HepG2 (cell line): Measurements from ENCODE around the gene RAB15. TPM values are rescaled to one million over a fixed set of nuclear protein-coding genes. Genes with fewer than 3 reads are reported as not detected.

ENCODE experiments used
- ATAC-seq: fragments of 200-7000 bp; cut with Tn5 transposase; 3 replicates; pipeline ENCODE4 v1.9.1; 2020; ENCODE audit warnings: mild to moderate bottlenecking, moderate library complexity
- BruUV-seq: library from RNA; stranded (reverse); fragments of 400-500 nt; replicated peaks from 2 replicates; lab custom pipeline; 2021; lab: Mats Ljungman, UMichigan
- CTCF ChIA-PET: fragments of 300-600 bp; formaldehyde crosslinking; extraction: SDS; loops from one replicate; lab custom pipeline; 2021; ENCODE audit warnings: low total read pairs, inconsistent platforms, low intra/inter-chr PET ratio; lab: Yijun Ruan, JAX
- POLR2A ChIA-PET: fragments of 350-600 bp; sonication (Branson Sonifier 250); formaldehyde crosslinking; loops from one replicate; lab custom pipeline; 2020; ENCODE audit warnings: antibody characterized with exemption, inconsistent platforms; lab: Yijun Ruan, JAX
- DNase-seq: peaks from one replicate; pipeline ENCODE4 v3.0.0-alpha.2; 2015; ENCODE audit warnings: low spot score
- FAIRE-seq: peaks from 3 replicates; lab custom pipeline; 2011; peaks lifted over from hg19 to GRCh38; lab: Jason Lieb, UNC
- H2AFZ ChIP-seq: one replicate; pipeline ENCODE4 v1.6.1; 2011; ENCODE audit warnings: low read length, inconsistent platforms
- H3K27ac ChIP-seq: fragments of 300-600 bp; 3 replicates; pipeline ENCODE4 v1.8.0; 2011; ENCODE audit warnings: mixed run types, mild to moderate bottlenecking, mixed read lengths, low read length, inconsistent platforms; ENCODE audit not compliant: insufficient read depth; ENCODE audit errors: extremely low read length
- H3K27me3 ChIP-seq, 2 experiments: fragments of 200-600 bp in 1 of 2; 2 replicates in 1 of 2; 3 replicates in 1 of 2; pipeline versions ENCODE4 v1.6.0 to v1.8.0; 2011; ENCODE audit warnings: low read length in 2 of 2, mild to moderate bottlenecking in 2 of 2, moderate library complexity in 2 of 2, inconsistent platforms in 1 of 2; ENCODE audit not compliant: insufficient read depth in 2 of 2, control insufficient read depth in 1 of 2
- H3K36me3 ChIP-seq, 2 experiments: fragments of 200-600 bp in 1 of 2; replicated peaks in 1 of 2; 2 replicates in 1 of 2; 3 replicates in 1 of 2; pipeline versions ENCODE4 v1.5.1 to v1.8.0; 2011; ENCODE audit warnings: low read length in 2 of 2, inconsistent platforms in 1 of 2; ENCODE audit not compliant: insufficient read depth in 2 of 2, control insufficient read depth in 1 of 2
- H3K4me1 ChIP-seq: 2 replicates; pipeline ENCODE4 v1.5.1; 2012; ENCODE audit warnings: low read length, inconsistent platforms; ENCODE audit not compliant: insufficient read depth
- H3K4me2 ChIP-seq: 2 replicates; pipeline ENCODE4 v1.6.0; 2011; ENCODE audit warnings: low read depth, low read length, inconsistent platforms
- H3K4me3 ChIP-seq, 3 experiments: fragments of 200-600 bp in 1 of 3; sonication (generic), shearing (Covaris generic) in 1 of 3; replicated peaks in 1 of 3; 2 replicates each; pipeline ENCODE4 v1.5.1; 2011 to 2016; ENCODE audit warnings: low read length in 3 of 3, inconsistent platforms in 2 of 3, low read depth in 2 of 3, mild to moderate bottlenecking in 2 of 3, control low read depth in 1 of 3, mixed read lengths in 1 of 3; ENCODE audit not compliant: insufficient read depth in 1 of 3
- H3K79me2 ChIP-seq: one replicate; pipeline ENCODE4 v1.6.1; 2011; ENCODE audit warnings: low read length, inconsistent platforms; ENCODE audit not compliant: insufficient read depth
- H3K9ac ChIP-seq: 2 replicates; pipeline ENCODE4 v1.6.0; 2011; ENCODE audit warnings: mild to moderate bottlenecking, low read depth, low read length, inconsistent platforms; ENCODE audit not compliant: insufficient read depth
- H3K9me3 ChIP-seq: 2 replicates; pipeline ENCODE4 v1.5.1; 2012; ENCODE audit warnings: mild to moderate bottlenecking, low read length
- H4K20me1 ChIP-seq: 2 replicates; pipeline ENCODE4 v1.6.0; 2011; ENCODE audit warnings: inconsistent platforms, mild to moderate bottlenecking, low read length, moderate library complexity; ENCODE audit not compliant: insufficient read depth
- CREB1 ChIP-seq, 2 experiments: fragments of 450-650 bp in 1 of 2; IDR thresholded peaks; 2 replicates each; pipeline ENCODE4 v1.6.1; 2016 to 2017; ENCODE audit warnings: control low read depth in 1 of 2, mild to moderate bottlenecking in 1 of 2, missing compliant biosample characterization in 1 of 2, missing genetic modification characterization in 1 of 2
- FOXP4 ChIP-seq: sonication (generic); formaldehyde crosslinking; IDR thresholded peaks from 2 replicates; pipeline ENCODE4 v1.4.0; 2020; ENCODE audit warnings: missing genetic modification reagents
- GPBP1L1 ChIP-seq: sonication (generic); formaldehyde crosslinking; IDR thresholded peaks from 2 replicates; pipeline ENCODE4 v1.5.0; 2020; ENCODE audit warnings: mild to moderate bottlenecking, missing genetic modification reagents
- HOXA3 ChIP-seq: sonication (generic); formaldehyde crosslinking; IDR thresholded peaks from 2 replicates; pipeline ENCODE4 v1.5.0; 2020; ENCODE audit warnings: missing genetic modification reagents
- MED1 ChIP-seq: sonication (generic); formaldehyde crosslinking; IDR thresholded peaks from 2 replicates; pipeline ENCODE4 v1.4.0; 2020; ENCODE audit warnings: missing genetic modification reagents
- NR2C2 ChIP-seq: sonication (generic); formaldehyde crosslinking; IDR thresholded peaks from 2 replicates; pipeline ENCODE4 v1.4.0; 2020; ENCODE audit warnings: missing genetic modification reagents, mild to moderate bottlenecking, moderate library complexity, borderline replicate concordance
- NR2F1 ChIP-seq, 2 experiments: fragments of 450-650 bp in 1 of 2; formaldehyde crosslinking in 1 of 2; IDR thresholded peaks; 2 replicates each; pipeline versions ENCODE4 v1.5.0 to v1.6.1; 2016 to 2020; ENCODE audit warnings: mild to moderate bottlenecking in 1 of 2, missing compliant biosample characterization in 1 of 2, missing genetic modification reagents in 1 of 2, moderate library complexity in 1 of 2
- PCBP2 ChIP-seq: fragments of 200-400 bp; formaldehyde crosslinking; optimal IDR thresholded peaks from 2 replicates; pipeline ENCODE3; 2018; ENCODE audit warnings: low read length, low read depth; ENCODE audit not compliant: poor library complexity, severe bottlenecking
- PHF20 ChIP-seq: sonication (generic); formaldehyde crosslinking; IDR thresholded peaks from 2 replicates; pipeline ENCODE4 v1.5.0; 2020; ENCODE audit warnings: mild to moderate bottlenecking, missing genetic modification reagents
- RARA ChIP-seq: IDR thresholded peaks from 2 replicates; pipeline ENCODE4 v1.6.1; 2016; ENCODE audit warnings: missing genetic modification reagents, missing compliant biosample characterization
- RARG ChIP-seq: sonication (generic); formaldehyde crosslinking; IDR thresholded peaks from 2 replicates; pipeline ENCODE4 v1.4.0; 2020; ENCODE audit warnings: low read depth, mild to moderate bottlenecking, missing genetic modification reagents
- RBM22 ChIP-seq: fragments of 200-400 bp; formaldehyde crosslinking; optimal IDR thresholded peaks from 2 replicates; pipeline ENCODE3; 2017; ENCODE audit warnings: mild to moderate bottlenecking, low read length, moderate library complexity
- UBTF ChIP-seq: sonication (generic); formaldehyde crosslinking; IDR thresholded peaks from 2 replicates; pipeline ENCODE4 v1.4.0; 2020; ENCODE audit warnings: mild to moderate bottlenecking, missing genetic modification reagents
- ZNF678 ChIP-seq: sonication (generic); formaldehyde crosslinking; IDR thresholded peaks from 2 replicates; pipeline ENCODE4 v1.4.0; 2020; ENCODE audit warnings: mild to moderate bottlenecking, missing genetic modification reagents
- ZSCAN9 ChIP-seq: IDR thresholded peaks from 2 replicates; pipeline ENCODE4 v1.6.1; 2016; ENCODE audit warnings: borderline replicate concordance
- WGBS: methylation state at CpG from one replicate; pipeline ENCODE4 v1.1.6; 2017; ENCODE audit warnings: low lambda C conversion rate; 5-methylcytosine and 5-hydroxymethylcytosine counted together
- in situ Hi-C: cut with HindIII; loops from 2 replicates; pipeline ENCODE4 v1.10.0; 2017; ENCODE audit warnings: low pct_unique_long_range_greater_than_20kb; ENCODE audit not compliant: extremely low pct_ligation_motif_present
- intact Hi-C: fragments of 100-400 bp; cut with micrococcal nuclease; formaldehyde crosslinking; loops from one replicate; pipeline ENCODE4 v1.10.0; 2022; ENCODE audit not compliant: unreplicated experiment
- polyA plus RNA-seq, 8 experiments: library from polyadenylated mRNA; depleted of rRNA in 3 of 8; stranded (reverse) in 7 of 8; unstranded in 1 of 8; fragments of >200 nt; fragmentation: Illumina TruSeq in 4 of 8; extraction: Trizol in 4 of 8; gene quantifications; 2 replicates each; pipeline versions ENCODE4 v1.2.1 to v1.2.3, GENCODE V29; 2011 to 2016; ENCODE audit warnings: low read depth in 4 of 8, missing spikeins in 1 of 8, mixed read lengths in 1 of 8; ENCODE audit not compliant: insufficient read depth in 1 of 8
- total RNA-seq, 5 experiments: library from RNA; depleted of rRNA; stranded (reverse); fragments of >200 nt; fragmentation: Illumina TruSeq; extraction: Trizol; gene quantifications; 2 replicates each; pipeline ENCODE4 v1.2.3, GENCODE V29; 2016; ENCODE audit warnings: low read depth in 1 of 5

RAB15 gene
- total and polyA plus RNA-seq, 2 of the 13 experiments (the other 11 are each of a cell fraction or from before 2014, with no cell fraction given), result 7.4 to 18.5 TPM

- Histone ChIP-seq H3K4me3 (no peak overlapping the region), H4K20me1 (no peaks in the 10 kb centered on the region), H3K79me2 (peaks cover 34% of the 10 kb centered on the region), H3K9me3 (no peaks in the 10 kb centered on the region), H3K9ac (no peak overlapping the region), H2AFZ (no peak overlapping the region), H3K4me1 (peaks cover 20% of the 10 kb centered on the region), H3K27ac (no peak overlapping the region), H3K4me2 (no peak overlapping the region), H3K36me3 (peaks cover 7 to 20% of the 10 kb centered on the region in 2 experiments), H3K27me3 (no peaks in the 10 kb centered on the region)
- DNase-seq (no peak), FAIRE-seq (no peak), ATAC-seq (no peak)
- CTCF ChIA-PET, result no interaction called here
- intact Hi-C loops, result no loop called here
- BruUV-seq, result no TSS peak
- 99% methylated on average over 6 of the region's 6 CpGs for WGBS
- POLR2A ChIA-PET, result no interaction called here
- in situ Hi-C loops, result no loop called here
- TF ChIP-seq FOXP4 (CRISPR knock-in tag), result no peak
- no peak for TF ChIP-seq PHF20 (CRISPR knock-in tag)
- TF ChIP-seq NR2C2, result no peak
- no peak for TF ChIP-seq RBM22
- no peak for TF ChIP-seq PCBP2
- no peak for TF ChIP-seq ZSCAN9 (CRISPR knock-in tag)
- no peak for TF ChIP-seq NR2F1 (CRISPR knock-in tag; IDR thresholded peaks at IDR 0.05)
- no peak for TF ChIP-seq GPBP1L1 (CRISPR knock-in tag)
- TF ChIP-seq UBTF (CRISPR knock-in tag), result no peak
- TF ChIP-seq RARA (CRISPR knock-in tag), result no peak
- no peak for TF ChIP-seq HOXA3 (CRISPR knock-in tag)
- TF ChIP-seq CREB1 (IDR thresholded peaks at IDR 0.05), result no peak
- no peak for TF ChIP-seq CREB1 (CRISPR knock-in tag; IDR thresholded peaks at IDR 0.05)
- no peak for TF ChIP-seq MED1 (CRISPR knock-in tag)
- no peak for TF ChIP-seq RARG (CRISPR knock-in tag)
- no peak for TF ChIP-seq ZNF678 (CRISPR knock-in tag)
These were observed 29.6 kb upstream of the RAB15 start for GRCh38 chr14:65001723-65002122.
